ENCODE measurements around the gene SRC.

DNA sequence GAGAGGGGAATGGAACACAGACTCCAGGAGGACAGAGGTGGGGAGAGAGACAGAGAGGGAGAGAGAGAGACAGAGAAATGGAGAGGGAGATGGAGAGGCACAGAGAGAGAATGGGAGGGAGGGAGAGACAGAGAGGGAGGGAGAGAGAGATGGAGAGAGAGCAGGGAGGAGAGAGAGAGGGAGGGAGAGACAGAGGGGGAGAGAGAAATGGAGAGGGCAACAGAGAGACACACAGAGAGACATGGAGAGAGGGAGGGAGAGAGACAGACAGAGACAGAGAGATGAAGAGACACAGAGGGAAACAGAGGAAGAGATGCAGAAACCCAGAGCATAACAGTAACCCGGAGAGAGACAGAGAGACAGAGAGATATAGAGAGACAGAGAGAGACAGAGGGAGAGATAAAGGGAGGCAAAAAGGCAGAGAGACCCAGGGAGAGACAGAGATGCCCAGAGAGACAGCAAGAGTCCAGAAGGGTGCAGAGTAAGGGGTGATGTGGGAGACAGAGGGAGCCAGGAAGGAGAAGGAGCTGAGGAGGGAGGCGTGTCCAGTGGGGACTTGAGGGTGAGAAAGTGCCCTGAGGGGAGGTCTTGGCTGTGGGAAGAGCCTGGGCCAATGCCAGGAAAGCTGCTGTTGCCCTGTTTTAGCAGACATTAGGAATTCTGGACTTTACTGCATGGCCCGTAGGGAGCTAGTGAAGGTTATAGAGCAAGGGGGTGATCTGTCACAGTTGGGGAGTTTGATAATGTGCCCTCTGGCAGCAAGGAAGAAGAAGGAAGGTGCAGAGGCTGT is 78.3 kb downstream of the SRC start:
- TF ChIP-seq POLR2AphosphoS5 (IDR thresholded peaks at IDR 0.05; ENCODE audit: low read depth, low read length), result no peak
- TF ChIP-seq, protein P1, sequence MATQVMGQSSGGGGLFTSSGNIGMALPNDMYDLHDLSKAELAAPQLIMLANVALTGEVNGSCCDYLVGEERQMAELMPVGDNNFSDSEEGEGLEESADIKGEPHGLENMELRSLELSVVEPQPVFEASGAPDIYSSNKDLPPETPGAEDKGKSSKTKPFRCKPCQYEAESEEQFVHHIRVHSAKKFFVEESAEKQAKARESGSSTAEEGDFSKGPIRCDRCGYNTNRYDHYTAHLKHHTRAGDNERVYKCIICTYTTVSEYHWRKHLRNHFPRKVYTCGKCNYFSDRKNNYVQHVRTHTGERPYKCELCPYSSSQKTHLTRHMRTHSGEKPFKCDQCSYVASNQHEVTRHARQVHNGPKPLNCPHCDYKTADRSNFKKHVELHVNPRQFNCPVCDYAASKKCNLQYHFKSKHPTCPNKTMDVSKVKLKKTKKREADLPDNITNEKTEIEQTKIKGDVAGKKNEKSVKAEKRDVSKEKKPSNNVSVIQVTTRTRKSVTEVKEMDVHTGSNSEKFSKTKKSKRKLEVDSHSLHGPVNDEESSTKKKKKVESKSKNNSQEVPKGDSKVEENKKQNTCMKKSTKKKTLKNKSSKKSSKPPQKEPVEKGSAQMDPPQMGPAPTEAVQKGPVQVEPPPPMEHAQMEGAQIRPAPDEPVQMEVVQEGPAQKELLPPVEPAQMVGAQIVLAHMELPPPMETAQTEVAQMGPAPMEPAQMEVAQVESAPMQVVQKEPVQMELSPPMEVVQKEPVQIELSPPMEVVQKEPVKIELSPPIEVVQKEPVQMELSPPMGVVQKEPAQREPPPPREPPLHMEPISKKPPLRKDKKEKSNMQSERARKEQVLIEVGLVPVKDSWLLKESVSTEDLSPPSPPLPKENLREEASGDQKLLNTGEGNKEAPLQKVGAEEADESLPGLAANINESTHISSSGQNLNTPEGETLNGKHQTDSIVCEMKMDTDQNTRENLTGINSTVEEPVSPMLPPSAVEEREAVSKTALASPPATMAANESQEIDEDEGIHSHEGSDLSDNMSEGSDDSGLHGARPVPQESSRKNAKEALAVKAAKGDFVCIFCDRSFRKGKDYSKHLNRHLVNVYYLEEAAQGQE (IDR thresholded peaks at IDR 0.05; ENCODE audit: insufficient read depth in 1 of 2, low read depth in 2 of 2, low read length in 2 of 2), result no peak
- no peak for TF ChIP-seq TAF1 (IDR thresholded peaks at IDR 0.05; ENCODE audit: borderline replicate concordance, insufficient read depth, low read length)
- TF ChIP-seq SIN3A (IDR thresholded peaks at IDR 0.05; ENCODE audit: borderline replicate concordance, insufficient read depth, low read length), result no peak
